ENCODE data around the gene ACSL5. TPM values are rescaled to one million over a fixed set of nuclear protein-coding genes. Genes with fewer than 3 reads are reported as not detected.

The ACSL5 gene
- total and polyA plus RNA-seq, 2 experiments from 2014 or later: 1.7 to 3.2 TPM

DNA sequence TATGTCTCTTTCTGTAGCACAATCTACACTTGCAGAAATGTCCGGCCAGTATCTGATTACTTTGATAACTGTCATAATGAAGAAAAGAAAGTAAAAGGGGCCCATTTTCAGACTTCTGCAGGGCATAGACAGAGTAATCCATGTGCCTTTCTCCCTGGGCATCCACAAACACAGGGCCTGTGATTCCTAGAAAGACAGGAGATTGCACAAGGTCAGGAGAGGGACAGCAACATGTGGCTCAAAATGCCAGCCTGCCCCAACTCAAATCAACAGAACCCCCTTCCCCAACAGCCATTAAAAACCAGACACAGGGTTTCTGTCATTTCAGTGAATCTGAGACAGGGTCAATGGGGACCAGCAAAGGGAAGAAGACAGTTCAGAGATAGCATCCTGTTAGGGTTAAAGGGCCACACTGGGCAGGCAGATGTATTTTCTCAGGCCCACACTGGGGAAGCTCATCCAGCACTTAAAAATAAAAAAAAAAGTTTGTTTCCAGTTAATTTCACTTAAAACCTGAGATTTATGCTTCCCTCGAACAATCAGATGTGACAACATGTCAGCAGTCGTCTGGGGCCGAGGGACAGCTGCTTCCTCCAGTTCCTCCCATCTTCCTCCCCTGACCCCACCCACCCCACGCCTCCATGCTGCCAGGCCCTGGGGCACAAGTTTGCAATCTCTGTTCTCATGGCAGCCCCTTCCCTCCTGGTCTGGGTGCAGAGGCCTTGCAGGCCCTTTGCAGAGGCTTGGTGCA lies 30.7 kb upstream of the ACSL5 start:
- no peaks in the 10 kb centered on the region for H3K9me3 ChIP-seq (ENCODE audit: low read depth)
- in situ Hi-C loops (cut with MboI): no loop called here
- no peak overlapping the region for H3K4me3 ChIP-seq
- no peaks in the 10 kb centered on the region for H4K20me1 ChIP-seq (ENCODE audit: insufficient read depth)
- no peaks in the 10 kb centered on the region for H3K27me3 ChIP-seq (replicated peaks; ENCODE audit: insufficient read depth)
- H3K4me1 ChIP-seq (ENCODE audit: insufficient read depth): no peaks in the 10 kb centered on the region
- H3K79me2 ChIP-seq (ENCODE audit: insufficient read depth): no peaks in the 10 kb centered on the region
- no peak overlapping the region for H3K4me2 ChIP-seq (ENCODE audit: unreplicated experiment)
- no peak overlapping the region for H3K27ac ChIP-seq
- H3F3A ChIP-seq (ENCODE audit: insufficient read depth): no peaks in the 10 kb centered on the region
- DNase-seq: no peak
- H3K36me3 ChIP-seq (ENCODE audit: low read depth): no peaks in the 10 kb centered on the region
- no peak overlapping the region for H3K9ac ChIP-seq
- no peak overlapping the region for H2AFZ ChIP-seq
- WGBS, 2 experiments (ENCODE audit: low coverage in 1 of 2, low lambda C conversion rate in 2 of 2, missing lambda C conversion rate in 2 of 2): 80 to 82% methylated on average over 5 of the region's 5 CpGs
- H3K9me2 ChIP-seq (ENCODE audit: insufficient read depth): no peaks in the 10 kb centered on the region
- TF ChIP-seq EZH2 (IDR thresholded peaks at IDR 0.05; ENCODE audit: insufficient read depth, poor library complexity, severe bottlenecking) (no peak), EZH2phosphoT487 (IDR thresholded peaks at IDR 0.05; ENCODE audit: insufficient read depth, low read depth) (no peak)

DNA sequence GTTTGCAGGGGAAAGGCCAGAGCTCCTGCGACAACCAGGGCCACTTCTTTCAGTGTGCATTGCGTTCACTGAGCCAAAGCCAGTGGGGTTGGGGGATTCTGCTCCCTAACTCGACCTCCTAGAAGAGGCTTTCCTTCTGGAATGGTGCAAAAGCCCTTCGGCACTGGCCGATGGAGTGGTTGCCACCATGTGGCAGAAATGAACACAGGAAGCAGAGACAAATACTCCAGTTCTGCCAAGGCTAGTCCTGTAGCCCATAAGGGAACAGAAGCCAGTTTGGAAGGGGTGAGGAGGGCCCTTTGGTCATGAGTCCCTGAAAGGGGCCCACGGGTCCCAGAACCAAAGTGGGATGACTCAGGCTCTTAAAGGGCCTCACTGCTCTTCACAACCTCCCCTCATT lies 29.7 kb upstream of the ACSL5 start:
- Histone ChIP-seq H3K27ac (no peak overlapping the region), H4K20me1 (ENCODE audit: insufficient read depth) (no peaks in the 10 kb centered on the region), H3K4me2 (ENCODE audit: unreplicated experiment) (no peak overlapping the region), H3K79me2 (ENCODE audit: insufficient read depth) (no peaks in the 10 kb centered on the region), H2AFZ (no peak overlapping the region), H3F3A (ENCODE audit: insufficient read depth) (no peaks in the 10 kb centered on the region), H3K9ac (no peak overlapping the region), H3K9me3 (ENCODE audit: low read depth) (no peaks in the 10 kb centered on the region), H3K27me3 (replicated peaks; ENCODE audit: insufficient read depth) (no peaks in the 10 kb centered on the region), H3K4me3 (no peak overlapping the region), H3K4me1 (ENCODE audit: insufficient read depth) (no peaks in the 10 kb centered on the region), H3K9me2 (ENCODE audit: insufficient read depth) (no peaks in the 10 kb centered on the region), H3K36me3 (ENCODE audit: low read depth) (no peaks in the 10 kb centered on the region)
- TF ChIP-seq EZH2phosphoT487 (IDR thresholded peaks at IDR 0.05; ENCODE audit: insufficient read depth, low read depth) (no peak), EZH2 (IDR thresholded peaks at IDR 0.05; ENCODE audit: insufficient read depth, poor library complexity, severe bottlenecking) (no peak)
- in situ Hi-C loops (cut with MboI): no loop called here
- no peak for DNase-seq
- WGBS, 2 experiments (ENCODE audit: low coverage in 1 of 2, low lambda C conversion rate in 2 of 2, missing lambda C conversion rate in 2 of 2): 69 to 73% methylated on average over 6 of the region's 6 CpGs

DNA sequence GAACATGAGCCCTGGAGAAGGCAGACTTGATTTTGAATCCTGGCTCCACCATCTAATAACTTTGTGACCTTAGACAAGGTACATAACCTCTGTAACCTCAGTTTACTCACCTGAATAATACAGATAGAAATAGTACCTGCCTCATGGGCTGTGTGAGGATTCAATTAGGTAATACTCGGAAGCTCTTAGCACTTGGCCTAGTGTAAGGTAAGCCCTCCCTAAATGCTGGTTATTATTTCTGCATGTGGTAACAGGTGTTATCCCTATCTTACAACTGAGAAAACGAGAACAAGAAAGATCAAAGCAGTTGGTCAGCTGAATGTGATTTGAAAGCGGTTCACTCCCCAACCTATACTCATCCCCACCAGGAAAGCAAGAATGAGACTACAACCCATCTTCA lies 28.7 kb upstream of the ACSL5 start:
- in situ Hi-C loops (cut with MboI): no loop called here
- no peak for TF ChIP-seq EZH2 (IDR thresholded peaks at IDR 0.05; ENCODE audit: insufficient read depth, poor library complexity, severe bottlenecking)
- no peak for TF ChIP-seq EZH2phosphoT487 (IDR thresholded peaks at IDR 0.05; ENCODE audit: insufficient read depth, low read depth)
- Histone ChIP-seq H3K9ac (no peak overlapping the region), H3K4me3 (no peak overlapping the region), H3K27me3 (replicated peaks; ENCODE audit: insufficient read depth) (no peaks in the 10 kb centered on the region), H3K4me2 (ENCODE audit: unreplicated experiment) (no peak overlapping the region), H3K79me2 (ENCODE audit: insufficient read depth) (no peaks in the 10 kb centered on the region), H3K27ac (no peak overlapping the region), H3K36me3 (ENCODE audit: low read depth) (no peaks in the 10 kb centered on the region), H4K20me1 (ENCODE audit: insufficient read depth) (no peaks in the 10 kb centered on the region), H2AFZ (no peak overlapping the region), H3K4me1 (ENCODE audit: insufficient read depth) (no peaks in the 10 kb centered on the region), H3K9me2 (ENCODE audit: insufficient read depth) (no peaks in the 10 kb centered on the region), H3K9me3 (ENCODE audit: low read depth) (no peaks in the 10 kb centered on the region), H3F3A (ENCODE audit: insufficient read depth) (no peaks in the 10 kb centered on the region)
- 56 to 60% methylated on average over 3 of the region's 3 CpGs for WGBS, 2 experiments (ENCODE audit: low coverage in 1 of 2, low lambda C conversion rate in 2 of 2, missing lambda C conversion rate in 2 of 2)
- no peak for DNase-seq

GRCh38 chr10:112345743-112346142 lies 28.2 kb upstream of the ACSL5 start:
- H3K79me2 ChIP-seq (ENCODE audit: insufficient read depth): no peaks in the 10 kb centered on the region
- in situ Hi-C loops (cut with MboI): no loop called here
- H3K4me1 ChIP-seq (ENCODE audit: insufficient read depth): no peaks in the 10 kb centered on the region
- H3K4me3 ChIP-seq: no peak overlapping the region
- H4K20me1 ChIP-seq (ENCODE audit: insufficient read depth): no peaks in the 10 kb centered on the region
- no peak overlapping the region for H3K27ac ChIP-seq
- no peak for DNase-seq
- no peak overlapping the region for H3K4me2 ChIP-seq (ENCODE audit: unreplicated experiment)
- no peak overlapping the region for H2AFZ ChIP-seq
- WGBS, 2 experiments (ENCODE audit: low coverage in 1 of 2, low lambda C conversion rate in 2 of 2, missing lambda C conversion rate in 2 of 2): 94 to 96% methylated on average over 9 of the region's 9 CpGs
- no peaks in the 10 kb centered on the region for H3K9me2 ChIP-seq (ENCODE audit: insufficient read depth)
- H3K36me3 ChIP-seq (ENCODE audit: low read depth): no peaks in the 10 kb centered on the region
- no peaks in the 10 kb centered on the region for H3F3A ChIP-seq (ENCODE audit: insufficient read depth)
- no peak overlapping the region for H3K9ac ChIP-seq
- TF ChIP-seq EZH2 (IDR thresholded peaks at IDR 0.05; ENCODE audit: insufficient read depth, poor library complexity, severe bottlenecking) (no peak), EZH2phosphoT487 (IDR thresholded peaks at IDR 0.05; ENCODE audit: insufficient read depth, low read depth) (no peak)
- H3K9me3 ChIP-seq (ENCODE audit: low read depth): no peaks in the 10 kb centered on the region
- no peaks in the 10 kb centered on the region for H3K27me3 ChIP-seq (replicated peaks; ENCODE audit: insufficient read depth)
